OCI-LY7 (cell line): ENCODE data around the gene NVL. TPM values are rescaled to one million over a fixed set of nuclear protein-coding genes. Genes with fewer than 3 reads are reported as not detected.
"Not testable (repeated sequence)": the region's sequence is repeated elsewhere in the genome, so short reads cannot be mapped to it uniquely, and the experiment has no call there.

Source experiments
- BruUV-seq: library from RNA; stranded (reverse); fragments of 400-500 nt; replicated peaks from 2 replicates; lab custom pipeline; 2021; lab: Mats Ljungman, UMichigan
- CTCF ChIA-PET: fragments of 300-600 bp; sonication (Branson Sonifier 250); formaldehyde crosslinking; loops from one replicate; lab custom pipeline; 2022; ENCODE audit warnings: antibody characterized with exemption; ENCODE audit not compliant: unreplicated experiment; lab: Charles Lee
- POLR2A ChIA-PET: fragments of 300-600 bp; sonication (Branson Sonifier 250); formaldehyde crosslinking; loops from one replicate; lab custom pipeline; 2022; ENCODE audit warnings: antibody characterized with exemption; lab: Charles Lee
- DNase-seq: peaks from one replicate; pipeline ENCODE4 v3.0.0-alpha.2; 2015; ENCODE audit warnings: low spot score
- H2AFZ ChIP-seq: fragments of 200-600 bp; sonication (generic), shearing (Covaris generic); 2 replicates; pipeline ENCODE4 v1.6.1; 2014; ENCODE audit warnings: mild to moderate bottlenecking, antibody characterized with exemption, low read length, moderate library complexity
- H3K27ac ChIP-seq: fragments of 200-600 bp; sonication (generic); 2 replicates; pipeline ENCODE4 v1.5.1; 2014; ENCODE audit warnings: mixed run types, low read depth, mild to moderate bottlenecking, moderate library complexity, low read length, inconsistent platforms; ENCODE audit not compliant: poor library complexity, severe bottlenecking
- H3K36me3 ChIP-seq: fragments of 200-600 bp; sonication (generic); 2 replicates; pipeline ENCODE4 v1.6.1; 2014; ENCODE audit warnings: mild to moderate bottlenecking, antibody characterized with exemption, low read length, moderate library complexity, mixed read lengths; ENCODE audit not compliant: insufficient read depth
- H3K4me1 ChIP-seq: fragments of 200-600 bp; sonication (generic); 2 replicates; pipeline ENCODE4 v1.5.1; 2014; ENCODE audit warnings: mild to moderate bottlenecking, low read length; ENCODE audit not compliant: insufficient read depth, poor library complexity, severe bottlenecking
- H3K4me2 ChIP-seq: fragments of 200-600 bp; sonication (generic); 2 replicates; pipeline ENCODE4 v1.6.1; 2014; ENCODE audit warnings: mild to moderate bottlenecking, low read length
- H3K4me3 ChIP-seq: fragments of 200-600 bp; sonication (generic); 2 replicates; pipeline ENCODE4 v1.5.1; 2014; ENCODE audit warnings: mild to moderate bottlenecking, low read depth, low read length; ENCODE audit not compliant: poor library complexity, severe bottlenecking
- H3K79me2 ChIP-seq: fragments of 200-600 bp; sonication (generic); 2 replicates; pipeline ENCODE4 v1.6.1; 2016; ENCODE audit warnings: low read depth, mild to moderate bottlenecking, low read length, moderate library complexity, mixed read lengths; ENCODE audit not compliant: insufficient read depth
- H3K9me2 ChIP-seq: fragments of 200-600 bp; sonication (generic); 2 replicates; pipeline ENCODE4 v1.6.1; 2016; ENCODE audit warnings: mild to moderate bottlenecking, low read length, mixed read lengths; ENCODE audit not compliant: insufficient read depth
- H3K9me3 ChIP-seq: fragments of 200-600 bp; sonication (generic); 2 replicates; pipeline ENCODE4 v1.6.1; 2014; ENCODE audit warnings: mild to moderate bottlenecking, mixed run types, low read length, mixed read lengths
- H4K20me1 ChIP-seq: fragments of 200-600 bp; sonication (generic); 2 replicates; pipeline ENCODE4 v1.6.1; 2014; ENCODE audit warnings: mild to moderate bottlenecking, antibody characterized with exemption, low read length, moderate library complexity, mixed read lengths; ENCODE audit not compliant: insufficient read depth
- EZH2phosphoT487 ChIP-seq: fragments of 200-600 bp; sonication (generic); IDR thresholded peaks from 2 replicates; pipeline ENCODE4 v1.6.1; 2018; ENCODE audit warnings: low read depth, borderline replicate concordance, mild to moderate bottlenecking, mixed run types, antibody characterized with exemption, low read length, moderate library complexity, mixed read lengths
- intact Hi-C: fragments of 100-400 bp; cut with micrococcal nuclease; formaldehyde crosslinking; loops from one replicate; pipeline ENCODE4 v1.10.0; 2022; ENCODE audit not compliant: unreplicated experiment
- total RNA-seq, 2 experiments: library from RNA; depleted of rRNA in 1 of 2; stranded (reverse); fragments of >200 nt in 1 of 2; shearing (Covaris generic) in 1 of 2; gene quantifications; 2 replicates each; pipeline ENCODE4 v1.2.3, GENCODE V29; 2014 to 2022
- TF ChIP-seq, protein P1 (sequence below): fragments of 200-600 bp; sonication (generic); conservative IDR thresholded peaks from 2 replicates; pipeline ENCODE4 v1.5.1; 2014; ENCODE audit warnings: mild to moderate bottlenecking, antibody characterized with exemption, low read length, moderate library complexity, mixed read lengths

Gene NVL
- total RNA-seq, 2 experiments from 2014 or later = 31.6 to 43.0 TPM

- no peaks in the 10 kb centered on the region for H3K9me3 ChIP-seq
- no peak overlapping the region for H3K27ac ChIP-seq
- no peak overlapping the region for H3K4me3 ChIP-seq
- H3K9me2 ChIP-seq = no peaks in the 10 kb centered on the region
- no peak for DNase-seq
- ChIA-PET CTCF (no interaction called here), POLR2A (no interaction called here)
- intact Hi-C loops = no loop called here
- H4K20me1 ChIP-seq = 0 out of 2 replicates have a peak, but pooled peaks cover 7% of the 10 kb centered on the region
- H3K36me3 ChIP-seq = no peaks in the 10 kb centered on the region
- TF ChIP-seq, protein P1, sequence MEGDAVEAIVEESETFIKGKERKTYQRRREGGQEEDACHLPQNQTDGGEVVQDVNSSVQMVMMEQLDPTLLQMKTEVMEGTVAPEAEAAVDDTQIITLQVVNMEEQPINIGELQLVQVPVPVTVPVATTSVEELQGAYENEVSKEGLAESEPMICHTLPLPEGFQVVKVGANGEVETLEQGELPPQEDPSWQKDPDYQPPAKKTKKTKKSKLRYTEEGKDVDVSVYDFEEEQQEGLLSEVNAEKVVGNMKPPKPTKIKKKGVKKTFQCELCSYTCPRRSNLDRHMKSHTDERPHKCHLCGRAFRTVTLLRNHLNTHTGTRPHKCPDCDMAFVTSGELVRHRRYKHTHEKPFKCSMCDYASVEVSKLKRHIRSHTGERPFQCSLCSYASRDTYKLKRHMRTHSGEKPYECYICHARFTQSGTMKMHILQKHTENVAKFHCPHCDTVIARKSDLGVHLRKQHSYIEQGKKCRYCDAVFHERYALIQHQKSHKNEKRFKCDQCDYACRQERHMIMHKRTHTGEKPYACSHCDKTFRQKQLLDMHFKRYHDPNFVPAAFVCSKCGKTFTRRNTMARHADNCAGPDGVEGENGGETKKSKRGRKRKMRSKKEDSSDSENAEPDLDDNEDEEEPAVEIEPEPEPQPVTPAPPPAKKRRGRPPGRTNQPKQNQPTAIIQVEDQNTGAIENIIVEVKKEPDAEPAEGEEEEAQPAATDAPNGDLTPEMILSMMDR = no peak
- no peak for TF ChIP-seq EZH2phosphoT487
- no TSS peak for BruUV-seq
- no peak overlapping the region for H3K4me2 ChIP-seq
- H3K79me2 ChIP-seq = peaks cover 20% of the 10 kb centered on the region; the same call in 1 of the 2 replicates
- peaks cover 11% of the 10 kb centered on the region for H3K4me1 ChIP-seq
- H2AFZ ChIP-seq = no peak overlapping the region
Observed at GRCh38 chr1:224353975-224354925, 24.3 kb upstream of the NVL start.

GRCh38 chr1:224352436-224353085 is 22.6 kb upstream of the NVL start:
- intact Hi-C loops, BruUV-seq, H3K9me2 ChIP-seq, H4K20me1 ChIP-seq, H3K4me2 ChIP-seq, H3K4me3 ChIP-seq, H3K36me3 ChIP-seq, H3K9me3 ChIP-seq, H3K79me2 ChIP-seq, H2AFZ ChIP-seq, H3K4me1 ChIP-seq, H3K27ac ChIP-seq, CTCF ChIA-PET, DNase-seq: not testable (repeated sequence)
- POLR2A ChIA-PET = interaction anchor here (0.6 to 1.6 kb wide), 4 partner anchors 10 to 80 kb away, joined by 3 to 7 read pairs (median 4); no protein-coding TSS in a partner anchor

GRCh38 chr1:224349716-224350115 is 19.7 kb upstream of the NVL start:
- DNase-seq, CTCF ChIA-PET, H3K9me2 ChIP-seq, H3K79me2 ChIP-seq, H3K4me3 ChIP-seq, H2AFZ ChIP-seq, H4K20me1 ChIP-seq, BruUV-seq, POLR2A ChIA-PET, H3K27ac ChIP-seq, H3K4me1 ChIP-seq, intact Hi-C loops, H3K36me3 ChIP-seq, H3K9me3 ChIP-seq, H3K4me2 ChIP-seq: not testable (repeated sequence)
